ENCODE measurements around the gene DUSP5.
"Not testable (repeated sequence)": the region's sequence is repeated elsewhere in the genome, so short reads cannot be mapped to it uniquely, and the experiment has no call there.

Gene DUSP5

DNA sequence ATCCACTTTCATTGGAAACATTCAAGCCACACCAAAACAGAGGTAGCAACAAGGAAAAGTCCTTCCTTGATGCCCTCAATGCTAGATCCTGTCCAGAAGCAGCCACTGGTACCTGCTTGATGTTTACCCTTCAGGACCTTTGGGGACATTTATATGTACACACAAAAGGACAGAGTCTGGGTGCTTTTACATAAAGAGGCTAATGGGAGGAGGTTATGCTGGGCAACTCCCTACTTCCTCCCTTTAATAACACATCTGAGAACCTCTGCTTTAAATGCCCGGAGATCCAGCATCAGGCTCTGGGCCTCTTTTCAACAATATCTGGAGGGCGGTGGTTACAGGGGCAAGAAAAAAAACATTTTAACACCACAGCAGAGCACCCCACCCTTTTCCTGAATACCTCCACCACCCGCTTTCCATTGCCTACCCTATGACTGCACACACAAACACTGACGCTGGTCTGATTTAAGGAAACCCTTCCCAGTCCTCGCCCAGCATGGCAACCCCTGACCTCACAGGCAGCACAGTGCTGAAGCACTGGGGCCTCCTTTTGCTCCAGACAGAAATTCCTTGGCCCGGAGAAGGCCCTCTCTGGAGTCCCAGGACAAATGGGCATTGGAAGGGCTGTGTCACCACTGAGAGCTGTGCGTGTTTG is 39.3 kb upstream of the DUSP5 start:
- FAIRE-seq (no peak), DNase-seq (ENCODE audit: insufficient read length, low spot score) (no peak)
- TF ChIP-seq, protein P1, sequence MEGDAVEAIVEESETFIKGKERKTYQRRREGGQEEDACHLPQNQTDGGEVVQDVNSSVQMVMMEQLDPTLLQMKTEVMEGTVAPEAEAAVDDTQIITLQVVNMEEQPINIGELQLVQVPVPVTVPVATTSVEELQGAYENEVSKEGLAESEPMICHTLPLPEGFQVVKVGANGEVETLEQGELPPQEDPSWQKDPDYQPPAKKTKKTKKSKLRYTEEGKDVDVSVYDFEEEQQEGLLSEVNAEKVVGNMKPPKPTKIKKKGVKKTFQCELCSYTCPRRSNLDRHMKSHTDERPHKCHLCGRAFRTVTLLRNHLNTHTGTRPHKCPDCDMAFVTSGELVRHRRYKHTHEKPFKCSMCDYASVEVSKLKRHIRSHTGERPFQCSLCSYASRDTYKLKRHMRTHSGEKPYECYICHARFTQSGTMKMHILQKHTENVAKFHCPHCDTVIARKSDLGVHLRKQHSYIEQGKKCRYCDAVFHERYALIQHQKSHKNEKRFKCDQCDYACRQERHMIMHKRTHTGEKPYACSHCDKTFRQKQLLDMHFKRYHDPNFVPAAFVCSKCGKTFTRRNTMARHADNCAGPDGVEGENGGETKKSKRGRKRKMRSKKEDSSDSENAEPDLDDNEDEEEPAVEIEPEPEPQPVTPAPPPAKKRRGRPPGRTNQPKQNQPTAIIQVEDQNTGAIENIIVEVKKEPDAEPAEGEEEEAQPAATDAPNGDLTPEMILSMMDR (IDR thresholded peaks at IDR 0.05; ENCODE audit: insufficient read depth, missing control alignments), result no peak

DNA sequence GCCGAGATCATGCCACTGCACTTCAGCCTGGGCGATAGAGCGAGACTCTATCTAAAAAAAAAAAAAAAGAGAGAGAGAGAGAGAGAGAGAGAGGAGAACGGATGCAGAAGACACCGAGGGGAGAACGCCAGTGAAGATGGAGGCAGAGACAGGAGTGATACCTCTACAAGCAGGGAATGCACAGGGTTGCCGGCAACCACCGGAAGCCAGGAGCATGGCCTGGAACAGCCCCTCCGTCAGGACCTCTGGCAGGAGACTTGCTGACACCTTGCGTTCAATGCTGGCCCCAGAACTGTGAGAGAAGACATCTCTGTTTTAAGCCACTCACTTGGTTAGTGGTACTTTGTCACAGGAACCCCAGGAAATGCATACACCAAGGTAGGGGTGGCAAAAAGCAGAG is 38.1 kb upstream of the DUSP5 start:
- TF ChIP-seq, protein P1 (IDR thresholded peaks at IDR 0.05; ENCODE audit: insufficient read depth, missing control alignments), result no peak
- FAIRE-seq, result no peak

DNA sequence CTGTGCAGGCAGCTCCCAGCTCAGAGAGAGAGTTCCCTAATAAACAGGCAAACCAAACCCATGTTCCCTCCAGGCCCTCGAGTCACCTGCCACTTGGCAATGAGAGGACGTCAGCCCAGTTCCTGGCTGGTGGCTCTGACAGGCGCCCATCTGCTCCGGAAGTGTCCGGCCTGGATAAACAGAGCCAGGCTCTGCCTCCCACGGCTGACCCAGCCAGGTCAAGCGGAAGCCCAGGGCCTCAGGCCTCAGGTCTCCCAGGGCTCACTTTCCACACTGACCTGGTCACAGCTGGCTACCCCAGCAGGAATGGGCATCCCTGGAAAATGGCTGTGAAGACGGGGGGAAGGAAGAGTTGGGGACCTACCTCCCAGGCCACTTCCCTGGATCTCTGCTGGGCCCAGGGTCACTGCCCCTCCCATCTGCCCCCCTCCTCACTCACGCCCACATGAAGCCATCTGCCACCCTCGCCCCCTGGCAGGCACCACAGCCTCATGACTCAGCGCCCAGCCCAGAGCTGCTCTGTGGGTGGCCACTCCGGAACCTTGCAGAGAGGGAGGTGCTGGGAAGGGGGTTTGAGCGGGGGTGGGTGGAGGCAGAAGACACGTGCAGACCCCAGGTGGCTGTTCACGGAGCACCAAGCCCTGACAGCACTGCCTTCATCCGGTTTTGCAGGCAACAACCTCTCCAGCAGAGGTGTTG is 37.4 kb upstream of the DUSP5 start:
- TF ChIP-seq, protein P1 (IDR thresholded peaks at IDR 0.05; ENCODE audit: insufficient read depth, missing control alignments), result no peak
- no peak for FAIRE-seq
- no peak for DNase-seq (ENCODE audit: insufficient read length, low spot score)

More for the DNA sequence above, 38.1 kb upstream of the DUSP5 start:
- DNase-seq (ENCODE audit: insufficient read length, low spot score), result no peak

DNA sequence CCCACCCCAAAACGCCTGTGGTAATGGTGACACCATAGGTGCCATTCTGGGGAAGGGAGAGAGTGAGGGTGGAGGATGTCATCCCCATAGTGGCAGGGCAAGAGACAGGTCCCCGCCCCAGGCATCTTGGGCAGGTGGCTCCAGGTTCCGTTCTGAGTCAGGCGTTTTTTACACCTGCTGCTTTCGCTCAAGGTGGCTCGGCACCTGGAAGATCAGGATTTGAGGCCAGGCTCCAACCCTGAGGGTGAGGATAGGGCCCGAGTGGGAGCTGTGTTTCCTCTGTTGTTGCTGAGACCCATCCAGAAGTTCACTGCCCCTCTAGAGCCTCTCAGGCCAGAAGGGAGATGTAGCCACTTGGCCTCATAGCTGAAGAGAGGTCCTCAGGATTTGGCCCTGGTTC is 36.6 kb upstream of the DUSP5 start:
- DNase-seq (ENCODE audit: insufficient read length, low spot score) (no peak), FAIRE-seq (no peak)
- TF ChIP-seq, protein P1 (IDR thresholded peaks at IDR 0.05; ENCODE audit: insufficient read depth, missing control alignments), result no peak

DNA sequence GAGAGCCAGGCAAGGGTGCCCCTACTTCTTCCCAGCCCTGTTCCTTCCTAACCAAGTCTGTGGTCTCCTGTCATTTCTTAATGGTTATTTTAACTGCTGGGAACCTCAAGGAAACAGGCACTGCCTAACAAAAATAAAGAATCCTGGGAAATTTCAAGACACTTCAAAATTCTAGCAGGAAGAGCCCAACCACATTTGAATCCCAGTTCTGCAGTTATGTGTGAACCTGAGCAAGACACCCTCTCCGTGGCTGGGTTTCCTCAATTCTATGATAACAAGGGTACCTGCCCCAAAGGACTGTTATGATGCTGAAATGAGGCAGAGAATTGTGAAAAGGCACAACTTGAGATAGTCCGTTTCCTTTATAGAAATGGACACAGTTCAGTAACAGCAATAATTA is 36.2 kb upstream of the DUSP5 start:
- TF ChIP-seq, protein P1 (IDR thresholded peaks at IDR 0.05; ENCODE audit: insufficient read depth, missing control alignments), result no peak
- DNase-seq (ENCODE audit: insufficient read length, low spot score) (no peak), FAIRE-seq (no peak)

DNA sequence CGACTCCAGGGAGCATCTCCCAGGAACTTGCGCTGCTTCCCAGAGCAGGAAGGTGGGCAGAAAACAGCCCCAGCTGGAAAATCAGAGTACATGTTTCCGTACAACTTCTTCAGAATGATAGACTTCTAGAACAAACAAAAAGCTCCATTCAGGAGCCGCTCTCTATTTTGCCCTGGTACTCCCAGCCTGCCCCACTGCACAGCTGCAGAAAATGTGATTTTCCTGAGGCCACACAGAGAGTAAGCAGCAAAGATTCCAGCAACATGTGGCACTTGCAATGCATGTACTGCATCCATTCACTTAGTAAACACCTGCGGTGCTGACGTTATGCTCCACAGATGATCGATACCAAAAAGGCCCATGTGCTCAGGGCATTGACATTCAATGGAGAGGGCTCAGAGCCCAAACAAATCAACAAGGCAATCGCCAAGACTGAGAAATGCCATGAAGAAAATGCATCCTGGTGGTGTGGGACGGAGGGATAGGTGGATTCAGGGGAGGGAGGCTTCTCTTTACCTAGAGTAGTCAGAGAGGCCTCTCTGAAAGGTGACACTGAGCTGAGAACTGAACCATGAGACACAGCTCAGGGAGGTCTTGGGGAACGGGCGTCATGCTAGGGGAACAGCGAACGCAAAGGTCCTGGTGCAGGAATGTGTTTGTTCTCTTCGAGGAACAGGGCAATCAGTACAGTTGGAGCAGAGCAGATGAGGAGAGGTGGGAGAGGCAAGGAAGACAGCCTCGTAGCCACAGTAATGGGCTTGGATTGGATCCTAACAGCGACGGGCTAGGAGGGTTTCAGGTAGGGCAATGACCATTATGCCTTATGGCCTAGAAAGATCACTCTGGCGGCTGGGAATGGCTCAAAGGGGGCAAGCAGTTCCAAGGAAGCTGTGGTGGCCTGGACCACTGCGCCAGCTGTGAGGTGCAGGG is 35.3 kb upstream of the DUSP5 start:
- DNase-seq (ENCODE audit: insufficient read length, low spot score) (no peak), FAIRE-seq (no peak)
- TF ChIP-seq, protein P1 (IDR thresholded peaks at IDR 0.05; ENCODE audit: insufficient read depth, missing control alignments), result no peak

DNA sequence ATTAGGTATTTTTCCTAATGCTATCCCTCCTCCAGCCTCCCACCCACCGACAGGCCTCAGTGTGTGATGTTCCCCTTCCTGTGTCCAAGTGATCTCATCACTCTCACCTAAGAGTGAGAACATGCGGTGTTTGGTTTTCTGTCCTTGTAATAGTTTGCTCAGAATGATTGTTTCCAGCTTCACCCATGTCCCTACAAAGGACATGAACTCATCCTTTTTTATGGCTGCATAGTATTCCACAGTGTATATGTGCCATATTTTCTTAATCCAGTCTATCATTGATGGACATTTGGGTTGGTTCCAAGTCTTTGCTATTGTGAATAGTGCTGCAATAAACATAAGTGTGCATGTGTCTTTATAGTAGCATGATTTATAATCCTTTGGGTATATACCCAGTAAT is 29.4 kb upstream of the DUSP5 start:
- not testable (repeated sequence) for DNase-seq (ENCODE audit: insufficient read length, low spot score); FAIRE-seq

DNA sequence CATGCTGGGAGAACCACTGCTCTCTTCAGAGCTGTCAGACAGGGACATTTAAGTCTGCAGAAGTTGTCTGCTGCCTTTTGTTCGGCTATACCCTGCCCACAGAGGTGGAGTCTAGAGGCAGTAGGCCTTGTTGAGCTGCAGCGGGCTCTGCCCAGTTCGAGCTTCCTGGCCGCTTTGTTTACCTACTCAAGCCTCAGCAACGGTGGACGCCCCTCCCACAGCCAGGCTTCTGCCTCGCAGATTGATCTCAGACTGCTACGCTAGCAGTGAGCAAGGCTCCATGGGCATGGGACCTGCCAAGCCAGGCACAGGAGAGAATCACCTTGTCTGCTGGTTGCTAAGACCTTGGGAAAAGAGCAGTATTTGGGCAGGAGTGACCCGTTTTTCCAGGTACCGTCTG is 27.2 kb upstream of the DUSP5 start:
- DNase-seq (ENCODE audit: insufficient read length, low spot score); FAIRE-seq: not testable (repeated sequence)
